Activated CD4-positive, alpha-beta T cell treated with anti-CD3 and anti-CD28 coated beads for 1 hour (primary cell): ENCODE data around the gene PNPLA7.
"Not testable (repeated sequence)": the region's sequence is repeated elsewhere in the genome, so short reads cannot be mapped to it uniquely, and the experiment has no call there.

Source experiments
- DNase-seq: peaks from one replicate; pipeline ENCODE4 v3.0.0-alpha.2; 2020

PNPLA7 gene

DNA sequence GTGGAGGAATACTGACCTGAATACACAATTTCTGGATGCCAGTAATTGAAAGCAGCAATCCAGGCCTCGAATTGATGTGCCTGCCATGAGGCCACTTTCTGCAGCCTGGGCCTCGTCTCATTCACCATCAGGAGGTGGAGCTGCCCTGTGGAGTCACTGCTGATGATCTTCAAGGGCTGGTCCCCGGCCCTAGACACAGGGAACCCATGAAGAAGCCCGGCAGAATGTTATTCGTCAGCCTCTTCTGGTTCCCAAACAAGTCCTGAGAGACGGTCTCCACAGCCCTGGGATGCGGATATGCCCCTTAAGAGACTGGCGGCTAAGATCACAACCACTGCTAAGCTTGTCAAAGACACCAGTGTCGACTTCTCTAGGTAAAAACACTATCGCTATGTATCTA lies 24.0 kb upstream of the PNPLA7 start:
- no peak for DNase-seq

GRCh38 chr9:137570566-137570965 lies 20.4 kb upstream of the PNPLA7 start:
- no peak for DNase-seq

GRCh38 chr9:137569609-137570203 lies 19.5 kb upstream of the PNPLA7 start:
- DNase-seq = no peak

DNA sequence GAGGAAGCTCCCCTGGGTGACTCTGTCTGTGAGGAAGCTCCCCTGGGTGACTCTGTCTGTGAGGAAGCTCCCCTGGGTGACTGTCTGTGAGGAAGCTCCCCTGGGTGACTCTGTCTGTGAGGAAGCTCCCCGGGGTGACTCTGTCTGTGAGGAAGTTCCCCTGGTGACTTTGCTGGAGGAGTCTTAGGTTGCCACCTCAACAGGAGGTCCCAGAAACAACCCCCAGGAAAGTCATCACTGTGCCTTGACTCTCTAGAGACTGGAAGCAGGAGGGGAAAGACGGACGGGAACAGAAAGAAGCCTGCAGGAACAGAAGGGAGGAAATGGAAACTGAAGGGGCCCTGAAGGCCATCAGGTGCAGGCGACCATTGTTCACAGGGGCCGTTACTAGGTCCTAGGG lies 18.2 kb upstream of the PNPLA7 start:
- DNase-seq = not testable (repeated sequence)

- DNase-seq = no peak
Measured at GRCh38 chr9:137564817-137565411, 14.7 kb upstream of the PNPLA7 start.

GRCh38 chr9:137564134-137564533 lies 13.9 kb upstream of the PNPLA7 start:
- no peak for DNase-seq

DNA sequence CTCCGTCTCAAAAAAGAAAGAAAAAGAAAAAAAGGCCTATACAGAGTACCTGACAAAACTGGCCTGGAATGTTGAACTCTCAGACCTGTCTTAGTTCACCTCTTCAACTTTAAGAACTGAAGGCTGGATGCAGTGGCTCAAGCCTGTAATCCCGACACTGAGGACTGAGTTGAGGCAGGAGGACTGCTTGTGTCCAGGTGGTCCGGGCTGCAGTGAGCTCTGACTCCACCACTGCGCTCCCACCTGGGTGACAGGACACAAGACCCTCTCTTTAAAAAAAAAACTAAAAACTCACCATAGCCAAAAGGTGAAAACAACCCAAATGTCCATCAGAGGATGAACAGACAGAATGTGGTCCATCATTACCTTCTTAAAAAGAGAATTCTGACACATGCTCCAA lies 7.9 kb upstream of the PNPLA7 start:
- DNase-seq = no peak

DNA sequence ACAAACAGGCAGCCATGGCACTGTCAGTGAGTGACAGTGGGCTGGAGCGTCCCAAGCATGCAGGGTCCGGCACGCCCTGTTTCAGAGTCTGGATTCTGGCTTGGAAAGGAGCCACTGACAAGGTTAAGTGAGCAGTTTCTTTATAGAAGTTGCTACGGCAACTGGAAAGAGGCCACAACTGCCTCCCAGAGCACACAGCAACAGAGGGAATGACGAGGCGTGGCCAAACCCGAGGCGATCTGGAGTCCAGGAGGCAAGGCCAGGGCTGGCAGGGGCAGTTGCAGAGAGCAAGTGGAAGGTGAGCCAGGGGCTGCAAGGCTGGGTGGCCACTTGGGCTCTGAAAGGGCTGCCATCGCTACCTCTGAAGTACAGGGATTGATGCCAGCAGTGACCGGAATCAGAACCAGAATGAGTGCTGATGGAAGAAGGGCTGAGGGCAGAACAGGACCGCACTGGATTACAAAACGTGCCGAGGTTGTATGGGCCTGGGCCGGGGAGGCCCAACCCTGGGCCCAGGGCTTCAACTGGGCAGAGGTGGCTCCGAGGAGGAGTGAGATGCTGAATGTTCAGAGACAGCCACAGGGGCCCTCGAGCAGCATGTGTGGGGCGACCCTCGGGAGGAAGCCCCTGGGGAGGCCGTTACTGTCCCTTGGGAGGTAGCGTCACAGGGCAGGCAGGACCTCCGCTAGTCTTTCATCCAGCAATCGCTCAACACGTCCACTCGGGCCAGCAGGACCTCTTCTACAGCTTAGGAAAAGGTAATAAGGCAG lies 6.1 kb upstream of the PNPLA7 start:
- no peak for DNase-seq

GRCh38 chr9:137555179-137555578 lies 5.0 kb upstream of the PNPLA7 start:
- DNase-seq = no peak

GRCh38 chr9:137554349-137554748 lies 4.1 kb upstream of the PNPLA7 start:
- DNase-seq = no peak

GRCh38 chr9:137553654-137554053 lies 3.5 kb upstream of the PNPLA7 start:
- DNase-seq = not testable (repeated sequence)

GRCh38 chr9:137552022-137552768 lies 2.0 kb upstream of the PNPLA7 start:
- DNase-seq = no peak

GRCh38 chr9:137551264-137552021 lies 1.2 kb upstream of the PNPLA7 start, which contains the start of gene MRPL41:
Gene MRPL41 (plus strand): TSS chr9:137551879. CDS start chr9:137552082, 203 bp downstream.
- DNase-seq = peak; percentile 80

- not testable (repeated sequence) for DNase-seq
Measured at GRCh38 chr9:137550958-137551263, 709 bp upstream of the PNPLA7 start.

- DNase-seq = no peak
Measured at GRCh38 chr9:137547687-137548543, 2.3 kb downstream of the PNPLA7 start.

DNA sequence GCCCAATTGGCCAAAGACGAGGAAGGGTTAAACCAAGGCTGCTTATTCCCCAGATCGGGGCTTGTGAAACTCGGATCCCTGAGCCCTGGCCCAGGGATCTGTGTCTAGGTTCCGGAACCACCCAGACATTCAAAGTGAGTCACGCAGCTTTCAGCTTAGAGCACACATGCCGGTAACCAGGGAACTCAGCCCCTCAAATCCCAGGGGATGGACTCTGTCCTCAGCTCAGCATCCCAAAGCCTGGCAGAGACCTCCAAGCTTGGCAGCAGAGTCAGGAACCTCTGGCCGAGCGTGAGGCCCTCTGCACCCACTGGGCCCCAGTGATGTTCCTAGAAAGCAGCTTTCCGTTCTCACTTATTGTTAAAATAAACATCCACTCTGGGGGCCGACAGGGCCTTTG lies 5.1 kb downstream of the PNPLA7 start:
- DNase-seq = no peak

DNA sequence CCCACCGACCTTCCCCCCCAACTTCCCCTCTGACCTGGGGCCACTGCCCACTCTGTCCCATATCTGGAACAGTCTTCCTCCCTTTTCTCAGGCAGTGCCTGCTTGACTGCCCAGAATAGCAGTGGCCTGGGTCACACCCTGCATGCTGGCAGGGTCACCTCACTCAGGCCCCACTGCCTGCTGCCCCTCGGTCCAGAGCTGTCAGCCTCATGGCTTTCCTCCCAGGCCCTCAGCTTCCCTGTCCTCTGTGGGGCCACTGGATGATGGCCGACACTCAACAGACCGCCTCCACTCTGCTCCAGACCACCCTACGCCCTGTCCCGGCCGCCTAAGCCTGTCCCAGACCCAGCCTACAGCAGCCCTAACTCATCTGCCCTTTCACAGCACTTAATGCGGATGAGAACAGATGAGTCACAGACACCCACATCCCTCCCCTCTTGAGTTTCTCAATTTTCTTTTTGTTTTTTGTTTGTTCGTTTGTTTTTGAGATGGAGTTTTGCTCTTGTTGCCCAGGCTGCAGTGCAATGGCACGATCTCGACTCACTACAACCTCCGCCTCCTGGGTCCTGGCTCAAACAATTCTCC lies 5.9 kb downstream of the PNPLA7 start:
- no peak for DNase-seq

DNA sequence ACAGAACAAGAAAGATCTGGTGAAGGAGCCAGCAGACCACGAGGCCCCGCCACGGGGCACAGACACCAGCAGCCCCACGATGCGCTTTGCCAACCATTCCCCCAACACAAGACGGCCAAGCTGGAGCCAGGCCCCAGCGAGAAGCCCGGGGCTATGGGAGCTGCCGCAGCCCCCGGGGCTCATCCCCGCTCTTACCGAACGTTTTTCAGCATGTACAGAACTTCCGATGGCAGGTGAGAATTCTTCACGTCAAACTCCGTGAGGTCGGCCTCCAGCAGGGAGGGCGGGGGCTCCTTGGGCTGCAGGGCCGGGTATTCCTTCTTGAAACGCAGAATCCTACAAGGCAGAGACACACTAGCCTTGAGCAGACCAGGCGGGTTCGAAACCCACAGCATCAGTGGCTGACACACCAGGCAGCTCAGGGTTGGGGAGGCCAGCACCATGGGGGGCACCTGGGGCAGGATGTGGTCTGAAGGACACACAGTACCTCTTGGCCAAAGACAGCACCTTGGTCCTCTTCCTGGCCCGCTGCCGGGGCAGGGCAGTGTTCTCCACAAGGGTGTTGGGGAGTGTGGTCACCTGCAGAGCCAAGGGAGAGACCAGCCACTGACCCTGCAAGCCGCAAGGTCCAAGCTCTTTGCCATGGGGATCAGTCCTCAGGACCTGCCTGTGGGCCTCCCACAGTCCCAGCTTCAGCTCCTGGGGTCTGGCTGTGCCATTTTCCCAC lies 6.8 kb downstream of the PNPLA7 start:
- no peak for DNase-seq

DNA sequence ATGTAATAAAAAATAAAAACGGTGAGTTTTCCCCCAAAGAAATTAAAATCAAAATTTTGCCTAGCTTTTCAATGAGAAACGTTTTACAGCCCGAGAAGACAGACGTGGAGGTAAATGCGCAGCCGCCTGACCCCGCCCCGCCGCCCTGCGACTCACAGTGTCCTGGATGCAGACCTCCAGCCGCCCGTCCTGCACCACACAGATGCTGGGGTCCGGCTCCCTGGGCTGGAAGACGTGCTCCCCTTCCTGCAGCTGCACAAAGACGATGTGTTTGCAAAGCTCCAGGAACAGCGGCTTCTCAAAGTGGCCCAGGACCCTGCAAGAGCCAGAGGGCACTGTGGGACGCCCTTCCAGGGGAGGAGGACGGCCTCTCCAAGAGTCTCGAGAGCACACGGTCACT lies 7.7 kb downstream of the PNPLA7 start:
- DNase-seq = no peak

DNA sequence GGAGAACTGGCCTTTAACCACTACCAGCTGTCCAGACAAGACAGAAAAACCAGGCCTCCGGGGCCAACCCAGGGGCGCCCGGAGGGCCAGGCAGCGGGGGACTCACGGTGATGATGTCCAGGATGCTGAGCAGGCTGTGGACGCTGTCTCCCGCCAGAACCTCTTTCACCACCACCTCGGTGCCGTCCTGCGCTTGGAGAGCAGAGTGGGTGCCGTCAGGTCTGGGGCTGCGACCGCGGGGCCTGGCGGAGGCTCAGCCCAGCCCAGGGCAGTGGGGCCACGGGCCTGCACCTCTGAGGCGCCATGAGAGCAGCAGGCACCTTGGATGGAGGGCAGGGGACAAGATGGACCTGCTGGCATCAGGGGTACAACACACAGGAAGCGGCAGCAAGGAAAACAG lies 9.7 kb downstream of the PNPLA7 start:
- no peak for DNase-seq

- no peak for DNase-seq
Measured at GRCh38 chr9:137538058-137538457, 12.1 kb downstream of the PNPLA7 start.
